ENCODE measurements around the gene EPN2.
"Not testable (repeated sequence)": the region's sequence is repeated elsewhere in the genome, so short reads cannot be mapped to it uniquely, and the experiment has no call there.

EPN2 gene

GRCh38 chr17:19237139-19237388 is at the start of gene EPN2:
Gene EPN2 (plus strand): TSS chr17:19237366. CDS start chr17:19283120, 45,754 bp downstream.
- DNase-seq = peak; percentile 63 to 64

- not testable (repeated sequence) for DNase-seq
Observed at GRCh38 chr17:19187883-19188869, 49.0 kb upstream of the EPN2 start.

DNA sequence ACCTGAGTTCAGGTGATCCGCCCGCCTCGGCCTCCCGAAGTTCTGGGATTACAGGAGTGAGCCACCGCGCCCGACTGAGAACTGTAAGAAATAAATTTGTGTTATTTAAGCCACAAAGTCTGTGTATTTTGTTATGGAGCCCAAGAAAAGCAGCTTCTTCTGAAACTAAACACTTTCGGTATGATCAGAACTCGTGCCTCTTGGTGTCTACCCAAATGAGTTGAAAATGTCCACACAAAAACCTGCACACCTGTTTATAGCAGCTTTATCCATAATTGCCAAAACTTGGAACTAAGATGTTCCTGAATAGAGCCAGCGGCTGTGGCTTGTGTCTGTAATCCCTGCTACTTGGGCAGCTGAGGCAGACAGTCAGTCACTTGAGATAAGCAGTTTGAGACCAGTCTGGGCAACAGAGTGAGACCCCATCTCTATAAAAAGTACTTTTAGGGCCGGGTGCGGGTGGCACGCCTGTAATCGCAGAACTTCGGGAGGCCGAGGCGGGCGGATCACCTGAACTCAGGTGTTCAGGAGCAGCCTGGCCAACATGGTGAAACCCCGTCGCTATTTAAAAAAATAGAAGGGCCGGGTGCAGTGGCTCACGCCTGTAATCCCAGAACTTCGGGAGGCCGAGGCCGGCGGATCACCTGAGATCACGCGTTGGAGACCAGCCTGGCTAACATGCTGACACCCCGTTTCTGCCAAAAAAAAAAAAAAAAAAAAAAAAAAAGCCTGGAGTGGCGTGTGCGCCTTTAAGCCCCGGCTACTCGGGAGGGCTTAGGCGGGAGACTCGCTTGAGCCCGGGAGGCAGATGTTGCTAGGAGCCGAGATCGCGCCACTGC is 48.1 kb upstream of the EPN2 start:
- DNase-seq = not testable (repeated sequence)

GRCh38 chr17:19189781-19190405 is 47.3 kb upstream of the EPN2 start:
- not testable (repeated sequence) for DNase-seq

DNA sequence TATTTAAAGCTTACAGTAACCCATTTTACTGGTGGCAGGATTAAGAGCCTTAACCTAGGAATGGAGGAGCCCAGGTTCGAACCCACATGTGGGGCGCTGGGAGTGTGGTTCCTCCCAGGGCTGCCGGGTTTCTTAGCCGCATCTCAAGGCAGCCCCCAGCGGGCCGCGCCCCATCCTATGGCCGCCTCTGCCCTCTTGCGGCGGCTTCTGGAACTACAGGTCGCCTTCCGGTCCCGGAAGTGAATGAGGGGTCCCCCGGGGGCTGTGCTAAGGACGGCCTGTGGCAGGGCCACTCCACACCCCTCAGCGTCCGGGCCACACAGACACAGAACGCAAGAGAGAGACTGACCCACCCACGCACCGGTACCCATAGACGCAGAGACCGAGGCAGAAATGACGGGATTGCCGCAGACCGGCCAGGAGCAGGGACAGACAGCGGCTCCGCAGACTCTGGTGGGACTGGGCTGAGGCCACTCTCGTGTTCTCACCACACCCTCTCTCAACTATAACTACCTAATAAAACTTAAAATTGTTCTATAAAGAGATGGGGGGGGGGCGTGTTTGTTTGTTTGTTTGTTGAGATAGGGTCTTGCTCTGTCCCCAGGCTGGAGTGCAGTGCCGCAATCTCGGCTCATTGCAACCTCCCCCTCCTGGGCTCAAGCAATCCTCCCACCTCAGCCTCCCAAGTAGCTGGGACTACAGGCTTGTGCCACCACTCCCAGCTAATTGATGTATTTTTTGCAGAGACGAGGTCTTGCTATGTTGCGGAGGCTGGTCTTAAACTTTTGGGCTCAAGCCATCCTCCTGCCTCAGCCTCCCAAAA is 40.6 kb upstream of the EPN2 start:
- DNase-seq = peak in 1 of 2 donors; percentile 4

- not testable (repeated sequence) for DNase-seq
Observed at GRCh38 chr17:19202448-19202847, 34.7 kb upstream of the EPN2 start.

- DNase-seq = not testable (repeated sequence)
Observed at GRCh38 chr17:19203429-19203828, 33.7 kb upstream of the EPN2 start.

DNA sequence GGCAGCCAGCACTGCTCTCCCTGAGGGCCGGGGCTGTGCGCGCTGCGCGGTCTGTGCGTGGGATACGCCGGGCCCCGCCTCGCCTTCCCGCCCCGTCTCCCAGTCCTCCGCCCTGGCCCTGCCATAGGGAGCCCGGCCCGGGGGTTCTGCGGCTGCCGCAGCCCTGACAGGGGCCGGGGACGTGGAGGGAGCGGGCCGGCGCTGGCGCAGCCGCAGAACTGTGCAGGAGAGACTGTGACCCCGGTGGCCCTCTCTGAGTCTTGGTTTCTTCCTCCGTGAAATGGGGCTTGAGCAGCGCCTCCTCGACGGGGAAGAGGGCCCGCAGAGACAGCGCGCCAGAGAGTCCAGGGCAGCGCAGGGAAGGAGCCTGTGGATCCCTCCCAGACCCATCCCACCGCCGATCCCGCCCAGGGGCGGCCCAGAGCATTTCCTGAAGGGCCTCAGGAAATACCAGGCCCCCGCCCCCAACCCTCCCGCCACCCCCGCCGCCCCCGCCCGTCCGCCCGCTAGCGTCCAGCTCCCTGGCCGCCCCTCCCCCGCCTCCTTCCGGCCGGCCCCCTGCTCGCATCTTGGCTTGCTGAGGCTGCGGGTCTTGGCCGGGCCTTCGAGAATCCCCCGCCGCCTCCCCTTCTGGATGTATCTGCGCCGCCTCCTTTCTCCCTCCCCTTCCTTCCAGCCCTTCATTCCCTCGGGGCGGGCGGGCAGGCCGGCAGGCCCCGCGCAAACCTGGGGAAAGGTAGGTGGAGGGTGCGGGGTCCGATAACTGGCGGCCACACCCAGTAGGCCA is 21.9 kb upstream of the EPN2 start:
- DNase-seq = not testable (repeated sequence)

DNA sequence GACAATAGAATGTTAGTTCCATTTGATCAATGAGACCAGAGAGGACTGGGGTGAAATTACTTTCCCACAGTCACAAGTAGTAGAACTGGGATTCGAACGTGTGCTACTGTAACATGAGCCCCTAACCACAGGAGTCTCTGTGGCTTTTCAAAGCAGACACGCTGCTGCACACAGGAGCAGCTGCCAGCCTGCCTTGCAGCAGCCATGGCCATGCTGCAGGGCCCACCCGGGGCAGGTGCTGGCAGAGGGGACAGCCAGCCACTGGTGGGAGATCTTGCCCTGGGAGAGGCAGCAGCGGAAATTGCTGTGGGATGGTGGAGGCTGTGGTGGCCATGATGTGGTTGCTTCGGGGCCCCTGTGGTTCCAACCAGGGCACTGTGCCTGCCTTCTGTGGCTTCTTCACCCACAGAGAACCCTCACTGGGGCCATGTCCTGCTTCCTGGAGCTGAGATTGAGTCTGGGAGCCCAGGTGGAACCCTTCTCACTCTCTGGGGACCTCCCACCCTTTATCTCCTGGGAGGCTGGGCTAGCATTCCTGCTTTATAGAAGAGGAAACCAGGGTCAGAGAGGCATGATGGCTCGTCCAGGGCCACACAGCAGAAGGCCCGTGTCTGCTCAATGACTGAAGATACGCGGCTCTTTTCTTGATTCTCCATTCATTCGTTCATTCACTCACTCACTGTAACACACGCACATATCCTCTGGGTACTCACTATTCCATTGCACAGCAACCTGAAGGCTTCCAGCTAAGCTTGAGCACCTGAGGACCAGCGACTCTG is 20.8 kb upstream of the EPN2 start:
- DNase-seq = not testable (repeated sequence)

DNA sequence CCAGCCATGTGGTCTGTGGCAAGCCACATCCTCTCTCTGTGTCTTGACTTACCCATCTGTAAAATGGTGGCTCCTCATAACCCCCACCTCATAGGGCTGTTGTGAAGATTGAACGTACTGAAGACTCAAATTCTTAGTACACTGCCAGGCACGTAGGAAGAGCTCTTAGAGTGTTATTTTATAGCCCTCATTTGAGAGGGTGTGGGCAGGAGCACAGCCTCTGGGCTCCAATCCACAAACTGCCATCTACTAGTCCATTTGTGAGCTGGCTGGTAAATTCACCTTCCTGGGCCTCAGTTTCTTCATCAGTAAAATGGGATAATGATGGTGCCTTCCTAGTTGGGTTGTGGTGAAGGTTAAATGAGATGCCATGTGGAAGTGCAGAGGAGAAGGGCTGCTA is 18.3 kb upstream of the EPN2 start:
- not testable (repeated sequence) for DNase-seq

- not testable (repeated sequence) for DNase-seq
Observed at GRCh38 chr17:19219384-19219783, 17.8 kb upstream of the EPN2 start.

DNA sequence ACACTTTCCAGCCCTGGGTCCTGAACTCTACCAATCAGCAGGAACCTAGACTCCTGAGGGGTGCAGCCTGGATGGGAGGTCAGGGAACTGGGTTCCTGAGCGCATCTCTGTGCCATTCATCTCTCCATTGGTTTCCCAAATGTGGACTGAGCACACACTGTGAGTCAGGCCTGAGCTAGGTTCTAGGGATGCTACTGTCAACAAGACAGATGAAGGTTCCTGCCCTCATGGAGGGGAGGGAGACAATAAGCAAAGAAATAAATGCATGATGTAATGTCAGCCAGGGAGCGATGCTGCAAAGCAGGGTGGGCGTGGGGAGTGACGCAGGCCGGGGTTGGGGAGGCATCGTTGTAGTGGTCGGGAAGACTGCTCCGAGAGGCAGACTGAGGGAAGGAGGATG is 17.0 kb upstream of the EPN2 start:
- DNase-seq = not testable (repeated sequence)

DNA sequence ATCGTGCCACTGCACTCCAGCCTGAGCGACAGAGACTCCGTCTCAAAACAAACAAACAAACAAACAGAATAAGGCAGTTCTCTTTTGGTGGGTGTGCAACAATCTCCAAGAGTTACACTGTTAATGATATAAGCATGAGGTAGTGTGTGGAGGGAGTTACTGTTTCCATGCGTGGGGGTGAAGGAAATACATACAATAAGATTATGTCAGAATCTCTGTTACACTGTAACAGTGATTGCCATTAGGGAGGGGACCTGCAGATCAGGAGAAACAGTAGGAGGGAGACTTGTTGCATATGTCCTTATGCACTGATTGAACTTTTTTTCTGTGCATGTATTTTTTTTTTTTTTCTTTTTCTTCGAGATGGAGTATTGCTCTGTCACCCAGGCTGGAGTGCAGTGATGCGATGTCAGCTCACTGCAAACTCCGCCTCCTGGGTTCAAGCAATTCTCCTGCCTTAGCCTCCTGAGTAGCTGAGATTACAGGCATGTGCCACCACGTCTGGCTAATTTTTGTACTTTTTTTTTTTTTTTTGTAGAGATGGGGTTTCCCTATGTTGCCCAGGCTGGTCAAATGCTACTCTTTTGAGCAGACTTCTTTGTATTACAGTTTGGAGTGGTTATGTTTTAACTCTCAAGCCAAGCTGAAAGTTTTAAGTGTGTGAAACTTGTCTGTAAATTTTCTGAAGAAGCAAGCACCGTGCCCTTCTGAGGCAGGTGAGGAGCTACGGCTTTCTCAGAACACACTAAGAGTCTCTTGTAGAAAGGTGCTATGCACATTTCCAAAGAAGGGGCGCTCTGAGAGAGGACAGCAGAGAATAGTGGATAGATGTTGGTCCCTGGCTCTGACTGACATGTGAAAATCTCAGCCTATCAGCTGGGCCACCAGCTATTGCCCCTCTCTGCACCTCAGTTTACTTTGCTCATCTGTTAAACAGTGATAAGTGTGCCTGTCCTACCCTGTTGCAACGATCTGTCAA is 10.3 kb upstream of the EPN2 start:
- DNase-seq = not testable (repeated sequence)

- not testable (repeated sequence) for DNase-seq
Observed at GRCh38 chr17:19234676-19235075, 2.5 kb upstream of the EPN2 start.

DNA sequence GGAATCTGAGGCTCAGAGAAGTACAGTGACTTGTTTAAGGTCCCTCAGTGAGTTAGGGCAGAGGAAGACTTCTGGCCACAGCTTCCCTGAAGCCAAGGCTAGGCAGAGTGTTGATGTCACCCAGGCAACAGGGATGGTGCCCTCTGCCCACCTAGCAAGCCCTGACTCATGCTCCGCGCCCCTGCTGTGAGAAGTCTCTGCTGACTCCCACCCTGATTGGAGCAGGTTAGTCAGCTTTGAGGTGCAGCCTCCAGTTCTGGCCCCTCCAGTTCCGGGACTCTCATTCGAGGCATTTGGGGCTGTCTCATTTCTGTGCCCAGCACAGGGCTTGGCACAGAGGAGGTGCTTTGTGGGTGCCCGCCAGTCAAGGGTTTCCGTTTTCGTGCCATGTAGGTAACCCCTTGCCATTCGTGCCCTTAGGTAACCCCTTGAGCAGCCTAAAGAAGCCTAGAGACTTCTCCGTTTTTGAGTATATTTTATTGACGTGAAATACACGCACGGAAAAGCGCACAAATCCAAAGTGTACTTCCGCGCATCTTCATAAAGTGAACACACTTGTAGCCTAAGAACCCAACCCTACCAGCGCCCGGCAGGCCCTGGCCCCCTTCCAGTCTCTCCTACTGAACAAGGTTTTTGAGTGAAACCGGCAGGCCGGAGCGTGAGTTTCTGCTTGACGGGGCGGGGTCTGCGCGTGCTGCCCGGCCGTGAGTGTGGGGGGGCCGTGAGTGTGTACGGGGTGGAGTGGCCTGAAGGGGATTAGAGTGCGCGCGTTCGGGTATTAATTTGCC is 621 bp upstream of the EPN2 start:
- not testable (repeated sequence) for DNase-seq

DNA sequence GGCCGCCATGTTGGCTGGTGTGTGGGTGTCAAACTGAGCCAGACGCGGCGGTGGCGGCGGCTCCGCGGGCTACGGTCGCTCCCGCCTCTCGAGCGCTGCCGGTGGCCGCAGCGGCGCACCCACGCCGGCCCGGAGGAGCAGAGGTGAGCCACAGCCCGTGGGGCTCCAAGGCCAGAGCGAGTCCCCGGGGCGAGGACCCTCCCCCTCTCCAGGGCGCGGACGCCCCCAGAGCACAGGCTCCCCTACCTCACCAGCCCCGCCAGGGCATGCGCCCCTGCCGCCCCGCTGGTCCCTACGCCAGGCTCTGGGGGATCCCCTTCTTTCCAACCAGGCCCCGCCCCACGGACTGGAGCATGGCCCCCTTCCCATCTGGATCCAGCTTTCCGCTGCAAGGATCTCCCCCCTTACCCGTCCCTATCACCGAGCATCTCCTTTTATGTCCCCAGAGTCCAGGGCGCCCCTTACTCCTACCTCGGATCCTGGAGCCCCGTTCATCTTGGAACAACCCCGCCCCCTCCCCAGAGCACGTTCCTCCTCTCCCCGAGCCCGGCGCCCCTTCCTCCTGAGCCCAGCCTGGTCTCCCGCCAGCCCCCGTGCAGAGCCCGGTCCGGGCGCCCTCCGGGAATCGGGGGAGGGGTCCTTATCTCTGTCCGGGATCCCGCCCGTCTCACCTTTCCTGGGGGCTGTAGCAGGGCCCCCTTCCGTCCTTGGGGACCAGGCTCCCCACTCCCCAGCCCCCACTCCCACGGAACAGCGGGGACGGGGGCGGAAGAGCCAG is 412 bp downstream of the EPN2 start:
- DNase-seq = peak; percentile 39 to 46

DNA sequence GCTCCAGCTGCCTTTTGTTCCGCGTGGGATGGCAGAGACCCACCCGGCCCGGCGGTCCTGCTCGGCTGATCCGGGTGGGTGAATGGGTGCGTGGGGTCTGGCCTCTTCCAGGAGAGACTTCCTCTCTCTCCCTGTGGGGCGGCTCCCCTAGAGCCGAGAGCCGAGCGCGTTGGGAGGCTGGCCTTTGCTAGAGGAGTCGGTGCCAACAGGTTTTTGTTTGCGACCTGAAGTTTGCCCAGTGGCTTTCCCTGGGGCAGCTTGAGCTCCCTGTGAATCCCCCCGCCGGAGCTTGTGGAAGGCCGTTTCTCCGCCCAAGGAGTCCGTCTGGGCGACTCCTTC is 970 bp downstream of the EPN2 start:
- peak in 1 of 2 donors; percentile 13 for DNase-seq

DNA sequence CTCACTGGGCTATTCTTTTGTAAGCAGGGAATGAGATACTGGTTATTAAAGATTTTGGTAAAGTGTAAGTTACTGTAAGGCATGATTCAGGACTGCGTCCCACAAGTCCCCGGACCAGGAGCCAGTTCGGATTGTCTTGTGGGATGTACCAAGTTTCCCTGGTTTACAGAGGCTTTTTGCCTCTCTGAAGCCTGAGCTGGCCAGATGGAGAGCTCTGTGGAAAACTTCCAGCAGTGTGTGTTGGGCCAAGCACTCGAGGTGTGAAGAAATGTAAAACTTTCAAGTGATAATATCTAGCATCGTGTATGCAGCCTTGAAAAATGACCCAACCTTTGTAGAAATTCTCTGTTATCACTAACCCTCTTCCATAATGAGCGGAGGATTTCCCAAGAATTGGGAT is 2.4 kb downstream of the EPN2 start:
- DNase-seq = no peak

Data from stimulated activated CD4-positive, alpha-beta T cell treated with anti-CD3 and anti-CD28 coated beads, Interleukin-2, amount 100 ng/mL, for 24 hours (primary cell).